HG03196 (cell line): Measurements from ENCODE around the gene ANKRD34A.
A peak's percentile ranks its signal among the peaks of the same experiment; 100 is the strongest.
"Not testable (repeated sequence)": the region's sequence is repeated elsewhere in the genome, so short reads cannot be mapped to it uniquely, and the experiment has no call there.

Experiments used
- ATAC-seq: cut with Tn5 transposase; IDR thresholded peaks from one replicate; pipeline ENCODE4 v1.9.1; 2021; ENCODE audit not compliant: unreplicated experiment

The ANKRD34A gene

GRCh38 chr1:145949219-145949618 lies 15.2 kb downstream of the ANKRD34A start:
- ATAC-seq: no peak

DNA sequence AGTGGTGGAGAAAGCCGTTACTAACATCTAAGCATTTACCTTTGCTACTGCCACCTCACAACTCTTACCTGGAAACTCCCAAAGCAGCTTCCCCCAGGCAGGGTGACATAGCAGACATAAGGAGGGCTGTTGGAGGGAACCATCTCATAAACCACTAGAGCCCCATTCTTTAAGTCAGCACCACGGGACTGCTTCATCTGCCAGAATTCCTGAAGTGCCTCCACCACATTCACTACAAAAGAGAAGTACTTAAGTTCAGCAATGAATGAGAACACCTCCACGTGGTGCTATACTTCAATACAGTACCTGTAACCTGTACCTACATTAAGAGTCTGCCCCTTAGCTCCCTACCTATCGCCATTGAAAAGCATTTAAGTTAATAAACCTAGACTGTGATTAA lies 16.8 kb downstream of the ANKRD34A start:
- ATAC-seq: no peak

- ATAC-seq: no peak
These were observed 17.8 kb downstream of the ANKRD34A start for GRCh38 chr1:145946477-145946986.

- ATAC-seq: no peak
These were observed 19.8 kb downstream of the ANKRD34A start for GRCh38 chr1:145944532-145944931.

DNA sequence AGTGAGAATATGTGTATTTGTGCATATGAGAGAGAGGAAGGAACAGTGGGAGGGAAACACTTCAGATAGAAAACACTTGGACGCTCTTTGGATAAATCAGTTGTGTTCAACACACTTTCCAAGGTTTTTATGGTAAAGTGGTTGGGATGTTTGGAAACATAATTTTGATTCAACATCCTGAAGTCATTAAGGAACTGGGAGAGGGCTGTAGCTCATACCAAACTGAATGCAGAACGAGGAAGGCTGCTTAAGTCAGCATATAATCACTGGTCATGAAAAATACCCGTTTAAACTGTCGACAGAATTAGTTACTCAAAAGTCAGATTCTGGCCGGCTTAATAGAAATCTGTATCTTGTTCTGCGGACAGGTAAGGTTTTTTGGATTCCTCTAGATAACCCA lies 21.5 kb downstream of the ANKRD34A start:
- no peak for ATAC-seq

- ATAC-seq: no peak
These were observed 22.0 kb downstream of the ANKRD34A start for GRCh38 chr1:145942405-145942804.

GRCh38 chr1:145937436-145937835 lies 26.9 kb downstream of the ANKRD34A start:
- no peak for ATAC-seq

DNA sequence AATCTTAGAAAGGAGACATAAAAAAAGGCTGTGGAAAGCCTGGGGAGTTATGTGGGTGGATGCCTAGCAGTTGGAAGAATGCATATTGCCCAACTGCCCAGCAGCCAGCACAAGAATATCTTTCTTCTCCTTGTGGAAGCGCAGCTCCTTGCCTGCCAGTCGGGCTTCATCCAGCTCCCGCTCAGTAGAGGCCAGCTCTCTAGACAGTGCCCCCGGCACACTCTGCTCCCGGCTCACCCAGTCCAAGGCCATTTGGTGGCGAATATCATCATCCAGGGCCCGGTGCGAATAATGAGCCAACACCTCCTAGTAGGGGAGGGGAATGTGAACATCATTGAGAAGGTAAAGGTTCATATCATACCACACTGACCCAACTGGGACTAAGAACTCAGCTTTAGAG lies 28.1 kb downstream of the ANKRD34A start:
- ATAC-seq: no peak

DNA sequence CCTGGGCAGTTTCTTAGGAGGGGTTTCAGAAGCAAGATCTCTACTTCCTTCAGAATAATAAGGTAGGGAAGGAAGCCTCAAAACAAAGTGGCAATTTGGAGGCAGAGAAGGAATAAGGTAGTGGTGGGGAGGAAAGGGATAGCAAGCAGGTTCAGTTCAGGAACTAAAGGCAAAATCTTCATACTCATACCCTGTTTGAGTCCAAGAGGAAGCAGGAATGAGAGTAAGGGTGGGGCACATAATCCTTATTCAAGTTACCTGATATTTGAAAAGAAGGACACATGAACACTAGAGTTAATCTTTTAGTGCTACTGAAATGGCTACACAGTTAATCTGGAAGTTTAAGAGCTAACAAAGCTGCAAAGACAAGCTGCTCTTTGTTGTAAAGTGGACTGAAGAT lies 28.7 kb downstream of the ANKRD34A start:
- ATAC-seq: no peak

DNA sequence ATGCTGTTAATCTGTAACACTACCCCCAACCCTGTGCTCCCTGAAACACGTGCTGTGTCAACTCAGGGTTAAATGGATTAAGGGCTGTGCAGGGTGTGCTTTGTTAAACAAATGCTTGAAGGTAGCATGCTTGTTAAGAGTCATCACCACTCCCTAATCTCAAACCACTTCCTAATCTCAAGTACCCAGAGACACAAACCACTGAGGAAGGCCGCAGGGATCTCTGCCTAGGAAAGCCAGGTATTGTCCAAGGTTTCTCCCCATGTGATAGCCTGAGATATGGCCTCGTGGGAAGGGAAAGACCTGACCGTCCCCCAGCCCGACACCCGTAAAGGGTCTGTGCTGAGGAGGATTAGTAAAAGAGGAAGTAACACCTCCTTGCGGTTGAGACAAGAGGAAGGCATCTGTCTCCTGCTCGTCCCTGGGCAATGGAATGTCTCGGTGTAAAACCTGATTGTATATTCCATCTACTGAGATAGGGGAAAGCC lies 31.8 kb downstream of the ANKRD34A start:
- ATAC-seq: not testable (repeated sequence)

DNA sequence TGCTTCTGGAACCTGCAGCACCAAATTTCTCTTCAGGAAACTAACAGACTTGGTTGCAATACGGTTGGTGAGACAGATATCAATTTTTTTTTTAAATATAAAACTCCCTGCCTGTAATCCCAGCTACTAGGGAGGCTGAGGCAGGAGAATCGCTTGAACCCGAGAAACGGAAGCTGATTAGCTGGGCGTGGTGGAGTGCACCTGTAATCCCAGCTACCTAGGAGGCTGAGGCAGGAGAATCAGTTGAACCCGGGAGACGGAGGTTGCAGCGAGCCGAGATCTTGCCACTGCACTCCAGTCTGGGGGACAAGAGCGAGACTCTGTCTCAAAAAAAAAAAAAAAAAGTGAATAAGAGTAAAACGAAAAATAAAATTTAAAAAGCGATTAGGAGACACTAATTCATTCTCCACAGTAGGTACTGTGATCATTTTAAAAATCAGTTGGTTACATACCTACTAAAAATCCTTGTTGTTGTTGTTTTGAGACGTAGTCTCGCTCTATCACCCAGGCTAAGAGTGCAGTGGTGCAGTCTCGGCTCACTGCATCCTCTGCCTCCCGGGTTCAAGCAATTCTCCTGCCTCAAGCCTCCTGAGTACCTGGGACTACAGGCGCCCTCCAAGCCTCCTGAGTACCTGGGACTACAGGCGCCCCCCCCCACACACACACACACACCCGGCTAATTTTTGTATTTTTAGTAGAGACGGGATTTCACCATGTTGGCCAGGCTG lies 36.3 kb downstream of the ANKRD34A start:
- no peak for ATAC-seq

- peak; percentile 94 for ATAC-seq
These were observed 37.1 kb downstream of the ANKRD34A start, which contains the start of gene RBM8A for GRCh38 chr1:145927063-145927886. Gene RBM8A, minus strand, starts transcription at chr1:145927484. Its CDS starts 58 bp downstream, at chr1:145927426.

GRCh38 chr1:145926686-145927062 lies 37.7 kb downstream of the ANKRD34A start:
- ATAC-seq: peak; percentile 3

GRCh38 chr1:145922266-145922665 lies 42.1 kb downstream of the ANKRD34A start:
- no peak for ATAC-seq

DNA sequence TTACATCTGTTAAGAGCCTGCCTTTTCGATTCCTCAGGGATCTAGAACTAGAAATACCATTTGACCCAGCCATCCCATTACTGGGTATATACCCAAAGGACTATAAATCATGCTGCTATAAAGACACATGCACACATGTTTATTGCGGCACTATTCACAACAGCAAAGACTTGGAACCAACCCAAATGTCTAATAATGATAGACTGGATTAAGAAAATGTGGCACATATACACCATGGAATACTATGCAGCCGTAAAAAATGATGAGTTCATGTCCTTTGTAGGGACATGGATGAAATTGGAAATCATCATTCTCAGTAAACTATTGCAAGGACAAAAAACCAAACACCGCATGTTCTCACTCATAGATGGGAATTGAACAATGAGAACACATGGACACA lies 44.1 kb downstream of the ANKRD34A start:
- ATAC-seq: not testable (repeated sequence)

DNA sequence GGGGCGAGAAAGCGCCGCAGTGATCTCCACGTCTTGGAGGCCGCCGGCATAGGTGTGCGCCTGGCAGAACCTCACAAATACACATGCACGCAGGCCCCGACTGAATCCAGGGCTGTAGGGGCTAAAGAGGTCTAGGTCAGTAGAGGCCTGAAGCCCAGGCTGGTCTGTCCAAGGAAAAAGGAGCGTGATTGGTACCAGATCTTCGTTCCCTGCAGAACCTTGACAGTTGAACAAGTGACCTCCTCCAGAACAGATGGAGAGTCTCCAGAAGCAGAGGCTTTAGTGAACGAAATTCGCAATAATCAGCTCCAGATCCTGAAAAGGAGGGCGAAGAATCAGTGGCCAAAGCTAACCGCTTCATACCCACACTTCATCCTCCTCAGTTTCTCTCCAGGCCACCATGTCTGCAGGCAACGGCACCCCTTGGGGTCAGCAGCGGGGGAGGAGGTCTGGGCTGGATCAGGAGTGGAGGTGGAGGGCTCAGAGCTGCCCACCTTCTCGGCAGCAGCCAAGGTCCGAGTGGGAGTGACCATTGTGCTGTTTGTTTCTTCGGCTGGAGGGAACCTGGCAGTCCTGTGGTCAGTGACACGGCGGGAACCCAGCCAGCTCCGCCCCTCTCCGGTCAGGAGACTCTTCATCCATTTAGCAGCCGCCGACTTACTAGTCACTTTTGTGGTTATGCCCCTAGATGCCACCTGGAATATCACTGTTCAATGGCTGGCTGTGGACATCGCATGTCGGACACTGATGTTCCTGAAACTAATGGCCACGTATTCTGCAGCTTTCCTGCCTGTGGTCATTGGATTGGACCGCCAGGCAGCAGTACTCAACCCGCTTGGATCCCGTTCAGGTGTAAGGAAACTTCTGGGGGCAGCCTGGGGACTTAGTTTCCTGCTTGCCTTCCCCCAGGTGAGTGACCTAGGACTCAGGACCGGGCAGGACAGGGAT lies 45.1 kb downstream of the ANKRD34A start:
- peak; percentile 81 for ATAC-seq

DNA sequence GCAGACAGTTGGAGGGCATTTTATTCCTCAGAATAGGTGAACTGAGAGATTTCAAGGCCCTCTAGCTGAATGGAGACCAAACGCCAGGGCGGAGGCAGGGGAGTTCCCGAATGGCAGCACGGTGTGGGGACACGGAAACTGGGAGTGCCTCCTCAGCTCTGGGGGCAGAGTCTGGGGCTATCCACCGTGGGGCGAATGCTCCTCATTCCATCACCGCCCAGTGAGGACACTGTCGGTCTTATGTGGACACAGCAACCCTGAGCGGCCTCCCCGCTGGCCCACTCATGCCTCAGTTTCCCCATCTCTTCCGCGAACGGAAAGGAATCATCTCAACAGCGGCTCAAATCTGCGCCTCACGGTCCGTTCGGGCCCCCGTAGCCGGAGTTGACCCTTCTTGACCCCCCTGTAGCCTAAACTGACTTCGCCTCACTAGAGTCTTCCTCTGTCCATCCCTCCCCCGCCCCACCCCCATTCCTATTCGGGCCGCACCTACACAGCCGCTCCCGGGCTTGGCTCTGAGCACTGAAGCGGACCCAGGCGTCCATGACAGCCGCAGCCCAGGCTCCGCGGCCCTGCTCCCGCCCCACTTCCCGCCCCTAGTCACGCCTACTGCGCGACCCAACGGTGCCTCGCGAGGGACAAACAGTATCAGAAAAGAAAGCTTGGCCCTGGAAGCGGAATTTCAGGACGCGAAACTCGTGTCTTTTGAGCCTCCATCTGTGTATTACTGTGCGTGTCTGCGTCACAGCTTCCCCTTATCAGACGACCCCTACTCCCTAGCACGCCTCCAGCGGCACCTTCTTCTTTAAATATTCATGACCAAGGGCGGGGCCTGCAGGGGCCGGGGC lies 46.0 kb downstream of the ANKRD34A start, which contains the start of gene PEX11B:
PEX11B (minus strand) TSS at position 574 of the 848 bp plus-strand sequence; CDS start at position 545, 29 bp downstream.
- ATAC-seq: peak; percentile 74

- ATAC-seq: no peak
These were observed 46.8 kb downstream of the ANKRD34A start for GRCh38 chr1:145917595-145917994.

- ATAC-seq: no peak
These were observed 47.6 kb downstream of the ANKRD34A start for GRCh38 chr1:145916745-145917144.
